Measurements from ENCODE around the gene NLE1.
A peak's percentile ranks its signal among the peaks of the same experiment; 100 is the strongest.

NLE1 gene

DNA sequence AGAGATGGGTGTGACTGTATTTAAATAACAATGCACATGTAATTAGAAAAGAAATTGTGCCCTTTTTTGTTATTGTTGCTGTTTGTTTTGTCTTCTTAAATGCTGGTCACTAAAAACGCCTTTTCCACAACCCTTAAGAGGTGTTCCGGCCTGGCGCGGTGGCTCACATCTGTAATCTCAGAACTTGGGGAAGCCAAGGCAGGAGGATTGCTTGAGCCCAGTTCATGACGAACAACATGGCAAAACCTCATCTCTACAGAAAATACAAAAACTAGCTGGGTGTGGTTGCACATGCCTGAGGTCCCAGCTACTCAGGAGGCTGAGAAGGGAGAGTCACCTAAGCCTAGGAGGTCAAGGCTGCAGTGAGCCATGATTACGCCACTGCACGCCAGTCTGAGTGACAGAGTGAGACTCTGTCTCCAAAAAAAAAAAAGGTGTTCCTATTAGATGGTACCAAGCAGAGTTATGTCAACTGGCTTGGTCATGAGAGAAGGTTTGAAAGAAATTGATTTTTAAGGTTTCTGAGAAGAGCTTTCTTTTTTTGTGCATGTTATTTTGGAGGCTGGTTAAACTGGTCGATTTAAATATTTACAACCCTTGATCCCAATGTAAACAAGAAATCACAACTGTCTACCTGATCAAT, 55.1 kb downstream of the NLE1 start:
- TF ChIP-seq, protein P1, sequence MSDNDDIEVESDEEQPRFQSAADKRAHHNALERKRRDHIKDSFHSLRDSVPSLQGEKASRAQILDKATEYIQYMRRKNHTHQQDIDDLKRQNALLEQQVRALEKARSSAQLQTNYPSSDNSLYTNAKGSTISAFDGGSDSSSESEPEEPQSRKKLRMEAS (IDR thresholded peaks at IDR 0.05; ENCODE audit: low read depth, low read length): no peak
- TF ChIP-seq, protein P2, sequence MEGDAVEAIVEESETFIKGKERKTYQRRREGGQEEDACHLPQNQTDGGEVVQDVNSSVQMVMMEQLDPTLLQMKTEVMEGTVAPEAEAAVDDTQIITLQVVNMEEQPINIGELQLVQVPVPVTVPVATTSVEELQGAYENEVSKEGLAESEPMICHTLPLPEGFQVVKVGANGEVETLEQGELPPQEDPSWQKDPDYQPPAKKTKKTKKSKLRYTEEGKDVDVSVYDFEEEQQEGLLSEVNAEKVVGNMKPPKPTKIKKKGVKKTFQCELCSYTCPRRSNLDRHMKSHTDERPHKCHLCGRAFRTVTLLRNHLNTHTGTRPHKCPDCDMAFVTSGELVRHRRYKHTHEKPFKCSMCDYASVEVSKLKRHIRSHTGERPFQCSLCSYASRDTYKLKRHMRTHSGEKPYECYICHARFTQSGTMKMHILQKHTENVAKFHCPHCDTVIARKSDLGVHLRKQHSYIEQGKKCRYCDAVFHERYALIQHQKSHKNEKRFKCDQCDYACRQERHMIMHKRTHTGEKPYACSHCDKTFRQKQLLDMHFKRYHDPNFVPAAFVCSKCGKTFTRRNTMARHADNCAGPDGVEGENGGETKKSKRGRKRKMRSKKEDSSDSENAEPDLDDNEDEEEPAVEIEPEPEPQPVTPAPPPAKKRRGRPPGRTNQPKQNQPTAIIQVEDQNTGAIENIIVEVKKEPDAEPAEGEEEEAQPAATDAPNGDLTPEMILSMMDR (IDR thresholded peaks at IDR 0.05; ENCODE audit: low read depth, low read length): no peak
- TF ChIP-seq MYC (IDR thresholded peaks at IDR 0.05; ENCODE audit: low read depth, low read length) (no peak), POLR2A (IDR thresholded peaks at IDR 0.05; ENCODE audit: extremely low read depth, insufficient read length) (no peak)
- peak; percentile 51 for DNase-seq (ENCODE audit: low read depth)
- H3K4me3 ChIP-seq (ENCODE audit: low read depth, low read length): peak overlapping the region; percentile 90

DNA sequence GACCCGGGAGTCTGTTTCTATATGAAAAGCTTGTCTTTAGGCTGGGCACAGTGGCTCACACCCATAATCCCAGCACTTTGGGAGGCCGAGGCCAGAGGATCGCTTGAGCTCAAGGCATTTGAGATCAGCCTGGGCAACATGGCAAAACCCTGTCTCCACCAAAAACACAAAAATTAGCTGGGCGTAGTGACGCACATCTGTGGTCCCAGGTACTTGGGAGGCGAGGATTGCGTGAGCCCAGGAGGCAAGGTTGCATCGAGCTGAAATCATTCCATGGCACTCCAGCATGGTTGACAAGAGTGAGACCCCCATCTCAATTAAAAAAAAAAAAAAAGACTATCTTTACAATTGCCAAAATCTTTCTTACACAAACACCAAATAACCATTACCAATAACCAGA, 55.9 kb downstream of the NLE1 start:
- H3K4me3 ChIP-seq (ENCODE audit: low read depth, low read length): no peak overlapping the region
- DNase-seq (ENCODE audit: low read depth): no peak
- TF ChIP-seq, protein P1 (IDR thresholded peaks at IDR 0.05; ENCODE audit: low read depth, low read length): no peak
- TF ChIP-seq, protein P2 (IDR thresholded peaks at IDR 0.05; ENCODE audit: low read depth, low read length): no peak
- no peak for TF ChIP-seq MYC (IDR thresholded peaks at IDR 0.05; ENCODE audit: low read depth, low read length)
- TF ChIP-seq POLR2A (IDR thresholded peaks at IDR 0.05; ENCODE audit: extremely low read depth, insufficient read length): no peak

DNA sequence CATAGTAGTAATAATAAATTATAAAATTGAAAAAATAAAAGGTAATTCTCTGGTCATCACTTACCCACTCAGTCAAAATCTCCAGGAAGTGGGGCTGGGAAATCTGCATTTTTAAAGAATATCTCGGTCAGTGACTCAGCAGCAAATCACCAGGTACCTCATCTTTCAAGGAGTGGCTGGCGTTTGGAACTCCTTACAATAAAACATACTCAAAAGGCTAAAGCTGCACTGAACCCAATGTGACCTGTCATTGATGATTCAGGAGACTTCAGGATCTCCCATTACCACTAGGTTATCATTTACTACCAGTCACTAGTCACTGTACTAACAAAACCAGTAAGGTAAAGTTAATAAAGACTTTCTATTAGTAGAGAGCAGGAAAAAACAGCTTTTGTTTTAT, 57.1 kb downstream of the NLE1 start:
- DNase-seq (ENCODE audit: low read depth): no peak
- H3K4me3 ChIP-seq (ENCODE audit: low read depth, low read length): no peak overlapping the region
- TF ChIP-seq POLR2A (IDR thresholded peaks at IDR 0.05; ENCODE audit: extremely low read depth, insufficient read length): no peak
- TF ChIP-seq, protein P1 (IDR thresholded peaks at IDR 0.05; ENCODE audit: low read depth, low read length): no peak
- TF ChIP-seq, protein P2 (IDR thresholded peaks at IDR 0.05; ENCODE audit: low read depth, low read length): no peak
- no peak for TF ChIP-seq MYC (IDR thresholded peaks at IDR 0.05; ENCODE audit: low read depth, low read length)

DNA sequence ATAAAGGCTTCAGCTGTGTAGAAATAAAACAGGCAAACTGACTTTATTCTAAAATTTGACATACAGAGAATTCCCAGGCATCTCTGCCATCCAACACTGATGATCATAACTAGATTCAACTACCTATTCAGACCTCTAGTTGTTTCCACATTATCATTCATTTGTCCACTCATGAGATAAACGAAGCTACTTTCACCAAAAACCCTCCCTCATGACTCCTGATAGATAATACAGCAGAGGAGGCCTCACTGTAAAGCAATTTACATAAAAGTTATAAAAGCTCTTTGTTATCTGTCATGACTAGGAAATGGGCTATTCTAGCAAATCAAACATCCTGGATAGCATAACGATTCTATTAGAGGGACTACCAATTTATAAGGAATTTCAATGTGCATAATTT, 59.0 kb downstream of the NLE1 start:
- TF ChIP-seq, protein P1 (IDR thresholded peaks at IDR 0.05; ENCODE audit: low read depth, low read length): no peak
- TF ChIP-seq, protein P2 (IDR thresholded peaks at IDR 0.05; ENCODE audit: low read depth, low read length): no peak
- TF ChIP-seq POLR2A (IDR thresholded peaks at IDR 0.05; ENCODE audit: extremely low read depth, insufficient read length) (no peak), MYC (IDR thresholded peaks at IDR 0.05; ENCODE audit: low read depth, low read length) (no peak)
- no peak overlapping the region for H3K4me3 ChIP-seq (ENCODE audit: low read depth, low read length)
- no peak for DNase-seq (ENCODE audit: low read depth)

DNA sequence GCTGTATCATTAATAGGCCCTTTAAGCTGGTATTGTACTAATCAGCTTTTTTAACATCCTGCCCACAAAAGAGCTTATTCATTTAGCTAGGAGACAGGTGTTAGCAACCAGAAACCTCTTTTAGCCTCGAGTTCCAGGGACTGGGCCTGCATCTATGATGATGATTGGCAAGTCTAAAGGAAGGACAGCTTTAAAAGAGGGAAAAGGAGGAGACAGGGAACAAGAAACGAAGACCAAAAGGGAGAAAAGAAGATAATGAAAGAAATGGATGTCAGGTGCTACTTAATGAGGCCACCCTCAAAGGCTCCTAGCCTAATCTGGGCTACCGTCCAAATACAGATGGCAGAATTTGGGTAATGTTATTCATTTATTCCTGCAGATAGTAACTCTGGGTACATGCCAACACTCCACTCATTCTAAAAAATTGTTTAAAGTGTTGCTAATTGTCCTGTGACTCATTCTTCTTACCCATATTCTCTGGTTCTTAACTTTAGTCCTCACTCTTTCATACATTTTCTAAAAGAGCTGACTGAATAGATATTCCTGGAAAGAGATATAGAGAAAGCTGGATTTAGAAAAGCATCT, 59.9 kb downstream of the NLE1 start:
- TF ChIP-seq POLR2A (IDR thresholded peaks at IDR 0.05; ENCODE audit: extremely low read depth, insufficient read length) (no peak), MYC (IDR thresholded peaks at IDR 0.05; ENCODE audit: low read depth, low read length) (no peak)
- TF ChIP-seq, protein P1 (IDR thresholded peaks at IDR 0.05; ENCODE audit: low read depth, low read length): no peak
- TF ChIP-seq, protein P2 (IDR thresholded peaks at IDR 0.05; ENCODE audit: low read depth, low read length): no peak
- H3K4me3 ChIP-seq (ENCODE audit: low read depth, low read length): no peak overlapping the region
- DNase-seq (ENCODE audit: low read depth): no peak

Data from NB4 (cell line).